Neural progenitor cell (in vitro differentiated cells): Measurements from ENCODE around the gene KRTAP12-4.
"Not testable (repeated sequence)": the region's sequence is repeated elsewhere in the genome, so short reads cannot be mapped to it uniquely, and the experiment has no call there.

ENCODE experiments used
- EZH2 ChIP-seq: fragments of 200-600 bp; sonication (generic); IDR thresholded peaks from 2 replicates; pipeline ENCODE4 v1.6.1; 2017; ENCODE audit warnings: antibody characterized with exemption, mild to moderate bottlenecking, moderate library complexity
- EZH2phosphoT487 ChIP-seq: fragments of 200-600 bp; sonication (generic); IDR thresholded peaks from 2 replicates; pipeline ENCODE4 v1.6.1; 2017; ENCODE audit warnings: antibody characterized with exemption
- TF ChIP-seq, protein P1 (sequence below): fragments of 200-600 bp; sonication (generic); IDR thresholded peaks from 2 replicates; pipeline ENCODE4 v1.5.1; 2017; ENCODE audit warnings: antibody characterized with exemption, mild to moderate bottlenecking

DNA sequence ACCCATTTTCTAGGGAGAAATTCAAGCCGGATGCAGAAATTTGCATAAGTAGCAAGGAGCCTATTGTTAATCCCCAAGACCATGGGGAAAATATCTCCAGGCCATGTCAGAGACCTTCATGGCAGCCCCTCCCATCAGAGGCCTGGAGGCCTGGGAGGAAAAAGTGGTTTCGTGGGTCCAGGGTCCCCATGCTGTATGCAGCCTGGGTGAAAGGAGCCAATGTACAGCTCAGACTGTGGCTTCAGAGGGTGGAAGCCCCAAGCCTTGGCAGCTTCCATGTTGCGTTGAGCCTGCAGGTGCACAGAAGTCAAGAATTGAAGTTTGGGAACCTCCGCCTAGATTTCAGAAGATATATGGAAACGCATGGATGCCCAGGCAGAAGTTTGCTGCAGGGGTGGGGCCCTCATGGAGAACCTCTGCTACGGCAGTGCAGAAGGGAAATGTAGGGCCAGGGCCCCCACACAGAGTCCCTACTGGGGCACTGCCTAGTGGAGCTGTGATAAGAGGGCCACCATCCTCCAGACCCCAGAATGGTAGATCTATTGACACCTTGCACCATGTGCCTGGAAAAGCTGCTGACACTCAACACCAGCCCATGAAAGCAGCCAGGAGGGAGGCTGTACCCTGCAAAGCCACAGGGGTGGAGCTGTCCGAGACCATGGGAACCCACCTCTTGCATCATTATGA lies 44.2 kb downstream of the KRTAP12-4 start:
- TF ChIP-seq, protein P1, sequence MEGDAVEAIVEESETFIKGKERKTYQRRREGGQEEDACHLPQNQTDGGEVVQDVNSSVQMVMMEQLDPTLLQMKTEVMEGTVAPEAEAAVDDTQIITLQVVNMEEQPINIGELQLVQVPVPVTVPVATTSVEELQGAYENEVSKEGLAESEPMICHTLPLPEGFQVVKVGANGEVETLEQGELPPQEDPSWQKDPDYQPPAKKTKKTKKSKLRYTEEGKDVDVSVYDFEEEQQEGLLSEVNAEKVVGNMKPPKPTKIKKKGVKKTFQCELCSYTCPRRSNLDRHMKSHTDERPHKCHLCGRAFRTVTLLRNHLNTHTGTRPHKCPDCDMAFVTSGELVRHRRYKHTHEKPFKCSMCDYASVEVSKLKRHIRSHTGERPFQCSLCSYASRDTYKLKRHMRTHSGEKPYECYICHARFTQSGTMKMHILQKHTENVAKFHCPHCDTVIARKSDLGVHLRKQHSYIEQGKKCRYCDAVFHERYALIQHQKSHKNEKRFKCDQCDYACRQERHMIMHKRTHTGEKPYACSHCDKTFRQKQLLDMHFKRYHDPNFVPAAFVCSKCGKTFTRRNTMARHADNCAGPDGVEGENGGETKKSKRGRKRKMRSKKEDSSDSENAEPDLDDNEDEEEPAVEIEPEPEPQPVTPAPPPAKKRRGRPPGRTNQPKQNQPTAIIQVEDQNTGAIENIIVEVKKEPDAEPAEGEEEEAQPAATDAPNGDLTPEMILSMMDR, result not testable (repeated sequence)
- TF ChIP-seq EZH2, EZH2phosphoT487: not testable (repeated sequence)
